HG03095 (cell line): ENCODE data around the gene AMER2.
"Not testable (repeated sequence)": the region's sequence is repeated elsewhere in the genome, so short reads cannot be mapped to it uniquely, and the experiment has no call there.

Source experiments
- ATAC-seq: cut with Tn5 transposase; IDR thresholded peaks from one replicate; pipeline ENCODE4 v1.9.1; 2021; ENCODE audit warnings: moderate library complexity; ENCODE audit not compliant: unreplicated experiment

Gene AMER2

DNA sequence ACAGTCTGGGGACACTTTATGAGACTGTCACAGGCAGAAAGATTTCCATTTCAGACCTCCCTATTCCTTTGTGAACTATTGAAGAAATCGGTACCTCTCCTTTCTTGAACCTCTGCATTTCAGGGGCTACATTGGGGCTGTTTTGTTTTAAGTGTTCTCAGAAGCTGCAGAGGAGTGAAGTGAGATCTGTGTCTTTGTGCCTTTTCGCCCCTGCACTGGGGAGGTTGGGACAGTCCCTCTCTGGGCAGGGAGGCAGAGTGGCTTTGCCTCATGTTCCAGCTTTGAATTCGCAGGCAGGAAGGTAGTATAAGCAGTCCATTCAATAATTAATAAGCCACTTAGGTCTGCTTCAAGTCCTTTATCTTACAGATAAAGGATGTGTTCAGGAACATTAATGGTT, 9.5 kb upstream of the AMER2 start:
- ATAC-seq: peak; percentile 37

- ATAC-seq: peak; percentile 63
Observed at GRCh38 chr13:25180775-25181537, 8.9 kb upstream of the AMER2 start.

- ATAC-seq: peak; percentile 3
Observed at GRCh38 chr13:25179832-25180774, 8.0 kb upstream of the AMER2 start.

DNA sequence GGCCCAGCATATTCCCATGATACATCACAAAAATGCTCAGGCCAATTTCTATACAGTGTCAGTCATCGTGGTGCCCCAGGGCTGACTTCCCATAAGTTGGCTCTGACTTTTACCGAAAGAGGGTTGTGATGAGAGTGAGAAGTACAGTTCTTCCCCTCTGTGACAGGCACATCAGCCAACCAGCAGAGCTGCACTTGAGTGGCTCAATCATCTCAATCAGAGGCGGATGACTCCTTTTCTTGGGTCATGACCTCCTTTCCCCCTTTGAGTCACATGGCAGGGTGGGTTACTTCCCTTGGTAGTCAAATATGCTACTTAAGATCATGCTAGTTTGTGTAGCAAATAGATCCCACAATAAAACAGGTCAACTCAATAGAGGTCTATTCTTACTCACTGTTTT, 6.9 kb upstream of the AMER2 start:
- no peak for ATAC-seq

- no peak for ATAC-seq
Observed at GRCh38 chr13:25178070-25178469, 6.0 kb upstream of the AMER2 start.

- ATAC-seq: no peak
Observed at GRCh38 chr13:25177636-25178035, 5.5 kb upstream of the AMER2 start.

- no peak for ATAC-seq
Observed at GRCh38 chr13:25177012-25177411, 4.9 kb upstream of the AMER2 start.

GRCh38 chr13:25175431-25175830, 3.3 kb upstream of the AMER2 start:
- ATAC-seq: no peak

DNA sequence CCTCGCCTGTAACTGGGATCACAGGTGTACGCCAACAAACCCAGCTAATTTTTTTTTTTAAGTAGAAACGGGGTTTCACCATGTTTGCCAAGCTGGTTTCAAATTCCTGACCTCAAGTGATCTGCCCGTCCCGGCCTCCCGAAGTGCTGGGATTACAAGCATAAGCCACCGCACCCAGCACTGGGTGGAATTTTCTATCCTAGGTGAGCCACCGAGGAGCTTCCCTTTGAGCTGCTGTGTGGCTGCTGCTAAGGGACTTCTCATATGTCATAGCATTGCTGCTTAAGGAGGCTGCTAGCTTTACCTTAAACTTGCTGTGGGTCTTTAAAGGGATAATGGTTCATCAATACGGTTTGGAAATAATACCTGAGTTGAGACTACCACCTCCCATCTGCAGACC, 2.9 kb upstream of the AMER2 start:
- no peak for ATAC-seq

DNA sequence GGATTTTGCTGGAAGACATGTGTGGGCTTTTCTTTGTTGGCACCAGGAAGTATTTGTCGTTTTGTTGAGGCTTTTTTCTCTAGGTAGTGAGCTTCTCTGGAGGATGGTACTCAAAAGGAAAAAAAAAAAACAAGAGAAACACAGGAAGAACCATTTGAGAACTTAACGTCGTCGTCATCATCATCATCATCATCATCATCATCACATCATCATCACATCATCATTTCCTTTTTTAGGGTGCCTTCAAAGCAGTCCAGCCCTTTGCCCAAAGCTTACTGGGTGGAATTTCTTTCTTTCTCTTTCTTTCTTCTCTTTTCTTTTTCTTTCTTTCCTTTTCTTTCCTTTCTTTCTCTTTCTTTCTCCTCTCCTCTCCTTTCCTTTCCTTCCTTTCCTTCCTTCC, 2.2 kb upstream of the AMER2 start:
- no peak for ATAC-seq

- ATAC-seq: no peak
Observed at GRCh38 chr13:25172303-25172630, 179 bp upstream of the AMER2 start.

GRCh38 chr13:25171170-25171516, 945 bp downstream of the AMER2 start:
- no peak for ATAC-seq

DNA sequence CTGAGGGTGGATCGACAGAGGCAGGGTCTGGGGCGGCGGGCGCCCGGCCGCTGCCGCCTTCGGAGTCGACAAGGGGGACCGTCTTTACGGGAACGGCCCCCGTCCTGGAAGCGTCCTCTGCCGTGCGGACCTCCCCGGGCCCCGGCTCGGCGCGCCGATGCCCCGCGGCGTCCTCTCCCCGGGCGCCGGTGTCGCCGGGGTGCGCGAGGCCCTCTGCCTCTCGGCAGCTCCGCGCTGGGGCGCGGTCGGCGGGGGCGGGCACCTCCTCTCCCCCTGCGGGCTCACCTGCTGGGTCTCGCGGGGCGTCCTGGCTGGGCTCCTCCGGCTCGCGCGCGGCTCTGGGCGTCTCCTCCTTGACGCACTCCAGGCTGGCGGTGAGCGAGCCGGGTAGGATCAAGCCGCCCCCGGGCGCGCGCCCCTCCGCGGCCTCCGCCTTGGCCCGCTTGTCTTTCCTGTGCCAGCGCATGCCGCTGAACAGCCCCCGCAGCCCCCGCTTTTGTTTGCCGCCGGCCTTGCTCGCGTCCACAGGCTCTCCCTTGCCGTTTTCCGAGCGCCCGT, 1.5 kb downstream of the AMER2 start:
- no peak for ATAC-seq

GRCh38 chr13:25169951-25170553, 2.0 kb downstream of the AMER2 start:
- no peak for ATAC-seq

DNA sequence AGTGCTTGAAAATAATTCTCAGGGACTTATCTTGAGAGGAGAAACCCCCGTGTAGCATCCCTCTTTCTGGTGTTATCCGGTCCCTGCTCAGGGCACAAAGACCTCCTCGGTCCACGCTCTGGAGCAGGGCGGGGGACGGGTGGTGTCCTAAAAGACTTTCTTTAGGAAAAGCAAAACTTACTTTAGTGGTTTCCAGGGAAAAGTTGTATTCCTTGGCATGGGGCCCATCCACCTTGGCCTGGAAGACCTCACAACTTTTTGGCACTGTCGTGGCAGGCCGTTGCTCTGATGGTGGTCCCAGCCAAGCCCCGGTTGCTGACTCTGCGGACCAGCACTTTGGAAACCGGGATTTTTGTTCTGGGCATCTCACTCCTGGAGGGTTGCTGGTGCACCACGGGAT, 2.7 kb downstream of the AMER2 start:
- no peak for ATAC-seq

- ATAC-seq: no peak
Observed at GRCh38 chr13:25168790-25169189, 3.3 kb downstream of the AMER2 start.

DNA sequence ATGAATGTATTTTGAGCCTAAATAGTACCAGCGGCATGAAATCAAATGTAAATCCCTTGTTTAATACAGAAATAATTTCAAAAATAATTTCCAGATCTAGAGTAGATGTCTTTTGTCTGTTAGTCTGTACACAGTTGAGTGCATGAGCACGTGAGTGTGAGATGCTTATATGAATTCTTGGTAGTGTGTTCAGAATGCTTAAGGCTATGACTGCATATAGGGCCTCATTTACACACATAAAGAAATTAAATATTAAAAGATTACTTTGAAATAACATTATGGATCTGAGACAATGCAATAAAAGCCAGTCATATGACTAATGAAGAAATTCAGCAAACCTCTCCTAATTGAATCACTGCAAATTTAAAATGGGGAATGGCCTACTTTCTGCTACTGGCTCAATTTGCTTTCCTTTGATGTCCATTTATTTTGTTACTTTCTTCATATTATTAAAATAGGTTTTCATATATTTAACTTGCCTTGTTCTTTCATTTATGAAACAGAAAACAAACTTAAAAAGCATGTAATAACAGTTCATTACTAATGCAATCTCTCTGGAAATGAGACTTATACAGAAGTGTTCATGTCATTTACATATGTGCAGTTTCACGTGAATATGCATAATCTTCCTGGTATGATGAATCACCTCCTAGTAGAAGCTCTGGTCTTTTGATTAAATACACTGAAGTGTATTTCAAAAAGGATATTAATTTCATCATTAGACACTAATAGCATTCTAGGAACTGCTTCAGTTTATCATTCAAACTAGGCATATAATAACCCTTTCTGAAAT, 4.5 kb downstream of the AMER2 start:
- no peak for ATAC-seq

GRCh38 chr13:25166306-25166705, 5.8 kb downstream of the AMER2 start:
- ATAC-seq: no peak

DNA sequence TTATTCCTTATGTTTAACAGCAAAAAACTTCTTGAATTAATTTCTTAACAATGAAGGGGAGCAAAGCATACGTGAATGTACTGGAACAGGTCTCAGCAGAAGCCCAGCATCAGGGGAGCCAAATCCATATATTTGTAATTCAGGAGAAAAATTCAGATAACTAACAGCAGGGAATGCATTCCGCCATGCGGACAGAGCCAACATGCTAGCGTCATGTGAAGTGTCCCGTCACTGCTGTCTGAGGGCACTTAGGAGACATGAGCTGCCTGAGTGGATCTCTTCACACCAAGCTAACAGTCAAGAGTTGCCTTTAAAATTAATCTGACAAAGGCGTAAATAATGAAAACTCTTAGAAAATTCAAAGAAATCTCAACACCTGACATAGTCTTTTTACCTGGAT, 6.4 kb downstream of the AMER2 start:
- no peak for ATAC-seq

GRCh38 chr13:25165163-25165562, 6.9 kb downstream of the AMER2 start:
- not testable (repeated sequence) for ATAC-seq

DNA sequence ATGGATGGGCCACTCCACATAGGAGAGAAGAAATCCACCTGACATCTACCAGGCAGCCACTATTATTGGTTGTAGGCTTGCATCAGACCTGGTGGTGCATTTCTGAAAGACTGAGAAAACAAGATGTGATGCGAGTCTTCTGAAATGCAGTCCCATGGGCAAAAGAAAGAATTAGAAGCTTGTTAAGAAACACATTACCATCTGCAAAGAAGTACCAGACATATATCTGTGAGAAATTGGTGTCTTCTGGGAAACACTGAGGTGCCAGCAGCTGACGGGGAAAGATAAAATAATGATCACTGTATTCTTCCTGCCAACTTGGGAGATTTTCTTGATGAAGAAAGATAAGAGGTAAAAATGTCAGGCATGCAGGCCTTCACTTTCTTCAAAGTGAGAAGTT, 14.4 kb downstream of the AMER2 start:
- ATAC-seq: no peak
